Right atrium auricular region (tissue), 2 donors: ENCODE measurements around the gene SLC37A4. TPM values are rescaled to one million over a fixed set of nuclear protein-coding genes. Genes with fewer than 3 reads are reported as not detected.
"Not testable (repeated sequence)": the region's sequence is repeated elsewhere in the genome, so short reads cannot be mapped to it uniquely, and the experiment has no call there.

Experiments used
- DNase-seq: peaks from one replicate; pipeline ENCODE4 v3.0.0-alpha.2; 2019; ENCODE audit warnings: low spot score
- H3K27ac ChIP-seq, 2 donors: fragments of 200-600 bp; sonication (generic); 1 replicate in 1 of 2; 2 replicates in 1 of 2; pipeline ENCODE4 v1.5.1; 2016 to 2019
- H3K27me3 ChIP-seq, 2 donors: fragments of 200-600 bp; sonication (generic); one replicate each; pipeline versions ENCODE4 v1.5.1 to v1.6.0; 2017 to 2019
- H3K36me3 ChIP-seq: fragments of 200-600 bp; sonication (generic); one replicate; pipeline ENCODE4 v1.5.1; 2016
- H3K4me1 ChIP-seq, 2 donors: fragments of 200-600 bp; sonication (generic); one replicate each; pipeline versions ENCODE4 v1.5.1 to v1.6.0; 2017 to 2019
- H3K4me3 ChIP-seq, 2 donors: fragments of 200-600 bp; sonication (generic); 1 replicate in 1 of 2; 2 replicates in 1 of 2; pipeline ENCODE4 v1.5.1; 2017 to 2019; ENCODE audit warnings: mild to moderate bottlenecking in 1 of 2, moderate library complexity in 1 of 2
- H3K9me3 ChIP-seq, 2 donors: fragments of 200-600 bp; sonication (generic); one replicate each; pipeline ENCODE4 v1.5.1; 2019
- total RNA-seq, 2 donors: library from RNA; depleted of rRNA; stranded (reverse); fragments of >200 nt; gene quantifications; one replicate each; pipeline ENCODE4 v1.1.0, GENCODE V29; 2016
- TF ChIP-seq, protein P1 (sequence below), 2 donors: fragments of 200-600 bp; sonication (generic); IDR thresholded peaks; one replicate each; pipeline ENCODE4 v1.5.1; 2019; ENCODE audit warnings: antibody characterized with exemption in 2 of 2

The SLC37A4 gene
- total RNA-seq, 2 donors from 2014 or later = 8.2 to 11.1 TPM

DNA sequence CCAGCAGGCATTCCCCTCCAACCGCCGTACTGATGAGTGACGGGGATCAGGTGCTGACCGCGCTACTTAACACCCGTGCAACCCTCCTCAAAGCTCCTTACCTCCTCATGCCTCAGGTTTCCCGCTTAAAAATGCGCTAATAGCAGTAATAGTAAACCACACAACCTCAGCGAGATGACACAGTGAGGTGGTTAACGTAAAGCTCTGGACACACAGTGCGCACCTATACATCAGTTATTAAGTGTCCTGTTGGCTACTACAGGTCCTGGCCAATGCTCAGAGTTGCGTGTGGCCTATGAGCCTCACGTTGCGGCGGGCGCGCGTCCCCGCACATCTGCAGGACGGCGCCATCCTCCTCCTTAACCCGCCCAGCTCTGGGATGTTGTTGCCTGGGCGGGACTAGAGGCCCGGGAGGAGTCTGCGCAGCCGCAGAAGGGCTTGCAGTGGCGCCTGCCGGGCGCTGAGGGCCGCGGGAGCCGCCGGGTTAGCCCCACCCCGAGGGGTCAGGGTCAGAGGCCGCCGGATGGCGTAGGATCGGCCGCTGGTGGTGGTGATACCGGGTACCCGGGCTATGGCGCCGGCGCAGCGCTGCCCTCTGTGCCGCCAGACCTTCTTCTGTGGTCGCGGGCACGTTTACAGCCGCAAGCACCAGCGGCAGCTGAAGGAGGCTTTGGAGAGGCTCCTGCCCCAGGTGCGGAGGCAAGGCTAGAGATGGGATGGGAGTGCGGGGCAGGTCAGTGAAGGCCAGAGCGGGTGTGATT, 32.9 kb downstream of the SLC37A4 start, which contains the start of gene CENATAC:
Gene CENATAC (plus strand): TSS at position 512 of the 761 bp plus-strand sequence. CDS start 60 bp downstream, at position 572.
- Histone ChIP-seq H3K27ac (peak within 1 kb of the TSS; percentile 76 to 85), H3K4me1 (peaks cover 0 to 24% of the 10 kb centered on the region in 2 donors), H3K27me3 (no peaks in the 10 kb centered on the region), H3K4me3 (peak within 1 kb of the TSS; percentile 70 to 81), H3K9me3 (no peaks in the 10 kb centered on the region), H3K36me3 (peaks cover 13% of the 10 kb centered on the region)
- DNase-seq = peak; percentile 91
- TF ChIP-seq, protein P1, sequence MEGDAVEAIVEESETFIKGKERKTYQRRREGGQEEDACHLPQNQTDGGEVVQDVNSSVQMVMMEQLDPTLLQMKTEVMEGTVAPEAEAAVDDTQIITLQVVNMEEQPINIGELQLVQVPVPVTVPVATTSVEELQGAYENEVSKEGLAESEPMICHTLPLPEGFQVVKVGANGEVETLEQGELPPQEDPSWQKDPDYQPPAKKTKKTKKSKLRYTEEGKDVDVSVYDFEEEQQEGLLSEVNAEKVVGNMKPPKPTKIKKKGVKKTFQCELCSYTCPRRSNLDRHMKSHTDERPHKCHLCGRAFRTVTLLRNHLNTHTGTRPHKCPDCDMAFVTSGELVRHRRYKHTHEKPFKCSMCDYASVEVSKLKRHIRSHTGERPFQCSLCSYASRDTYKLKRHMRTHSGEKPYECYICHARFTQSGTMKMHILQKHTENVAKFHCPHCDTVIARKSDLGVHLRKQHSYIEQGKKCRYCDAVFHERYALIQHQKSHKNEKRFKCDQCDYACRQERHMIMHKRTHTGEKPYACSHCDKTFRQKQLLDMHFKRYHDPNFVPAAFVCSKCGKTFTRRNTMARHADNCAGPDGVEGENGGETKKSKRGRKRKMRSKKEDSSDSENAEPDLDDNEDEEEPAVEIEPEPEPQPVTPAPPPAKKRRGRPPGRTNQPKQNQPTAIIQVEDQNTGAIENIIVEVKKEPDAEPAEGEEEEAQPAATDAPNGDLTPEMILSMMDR (IDR thresholded peaks at IDR 0.05) = no peak

DNA sequence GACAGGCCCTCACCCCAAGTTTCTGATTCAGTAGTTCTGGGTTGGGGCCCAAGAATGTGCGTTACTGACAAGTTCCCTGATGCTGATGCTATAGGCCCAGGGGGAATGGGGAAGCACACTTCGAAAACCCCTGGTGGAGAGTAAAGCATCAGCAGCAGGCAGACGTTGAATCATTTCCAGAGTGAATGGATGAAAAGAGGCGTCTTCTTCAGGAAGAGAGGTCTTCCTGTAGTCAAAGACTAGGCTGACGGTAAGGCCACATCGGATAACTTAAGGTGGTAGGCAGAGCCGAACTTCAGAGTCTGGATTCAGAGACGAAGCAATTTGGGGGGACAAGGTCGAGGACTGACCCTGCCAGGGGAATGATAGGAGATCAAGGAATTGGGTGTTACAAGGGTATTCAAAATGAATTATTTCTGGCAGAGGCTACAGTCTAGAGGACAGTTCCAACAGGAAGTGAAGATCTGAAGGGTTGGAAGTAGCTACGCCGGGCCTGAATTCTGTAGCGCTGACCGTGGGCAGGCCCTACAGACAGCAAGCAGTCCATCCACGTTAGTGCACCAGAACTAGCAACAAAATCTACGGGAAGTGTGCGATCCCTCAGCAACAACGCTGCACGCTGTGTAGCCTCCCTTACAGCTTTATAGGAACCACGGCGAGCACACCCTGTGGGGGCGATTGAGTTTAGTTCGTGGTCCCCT, 33.6 kb downstream of the SLC37A4 start:
- Histone ChIP-seq H3K36me3 (peaks cover 7% of the 10 kb centered on the region), H3K27me3 (no peaks in the 10 kb centered on the region), H3K4me3 (peak overlapping the region; percentile 70 to 81), H3K9me3 (no peaks in the 10 kb centered on the region), H3K27ac (peak overlapping the region; percentile 76 to 85), H3K4me1 (peaks cover 0 to 24% of the 10 kb centered on the region in 2 donors)
- TF ChIP-seq, protein P1 (IDR thresholded peaks at IDR 0.05) = no peak
- DNase-seq = no peak

DNA sequence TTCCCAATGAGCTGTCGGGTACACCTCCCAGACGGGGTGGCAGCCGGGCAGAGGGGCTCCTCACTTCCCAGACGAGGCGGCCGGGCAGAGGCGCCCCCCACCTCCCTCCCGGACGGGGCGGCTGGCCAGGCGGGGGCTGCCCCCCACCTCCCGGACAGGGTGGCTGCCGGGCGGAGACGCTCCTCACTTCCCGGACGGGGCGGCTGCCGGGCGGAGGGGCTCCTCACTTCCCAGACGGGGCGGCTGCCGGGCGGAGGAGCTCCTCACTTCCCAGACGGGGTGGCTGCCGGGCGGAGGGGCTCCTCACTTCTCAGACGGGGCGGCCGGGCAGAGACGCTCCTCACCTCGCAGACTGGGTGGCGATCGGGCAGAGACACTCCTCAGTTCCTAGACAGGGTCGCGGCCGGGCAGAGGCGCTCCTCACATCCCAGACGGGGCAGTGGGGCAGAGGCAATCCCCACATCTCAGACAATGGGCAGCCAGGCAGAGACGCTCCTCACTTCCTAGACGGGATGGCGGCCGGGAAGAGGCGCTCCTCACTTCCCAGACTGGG, 39.1 kb downstream of the SLC37A4 start:
- not testable (repeated sequence) for DNase-seq, H3K27ac ChIP-seq, H3K36me3 ChIP-seq, H3K4me3 ChIP-seq, H3K27me3 ChIP-seq, H3K4me1 ChIP-seq, H3K9me3 ChIP-seq

DNA sequence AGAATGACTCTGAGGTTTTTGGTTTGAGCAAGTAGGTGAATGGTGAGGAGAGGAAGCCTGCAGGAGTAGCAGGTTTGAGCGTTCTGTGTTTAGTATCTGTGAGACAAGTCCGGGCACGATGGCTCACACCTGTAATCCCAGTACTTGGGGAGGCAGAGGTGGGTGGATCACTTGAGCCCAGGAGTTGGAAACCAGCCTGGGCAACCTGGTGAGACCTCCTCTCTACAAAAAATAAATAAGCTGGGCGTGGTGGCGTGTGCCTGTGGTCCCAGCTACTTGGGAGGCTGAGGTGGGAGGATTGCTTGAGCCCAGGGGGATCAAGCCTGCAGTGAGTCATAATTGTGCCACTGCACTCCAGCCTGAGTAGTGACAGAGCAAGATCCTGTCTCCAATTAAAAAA, 42.4 kb downstream of the SLC37A4 start:
- Histone ChIP-seq H3K36me3 (no peaks in the 10 kb centered on the region), H3K27me3 (no peaks in the 10 kb centered on the region), H3K9me3 (no peaks in the 10 kb centered on the region), H3K4me1 (no peaks in the 10 kb centered on the region), H3K27ac (no peak overlapping the region), H3K4me3 (no peak overlapping the region)
- TF ChIP-seq, protein P1 (IDR thresholded peaks at IDR 0.05) = no peak
- DNase-seq = no peak

DNA sequence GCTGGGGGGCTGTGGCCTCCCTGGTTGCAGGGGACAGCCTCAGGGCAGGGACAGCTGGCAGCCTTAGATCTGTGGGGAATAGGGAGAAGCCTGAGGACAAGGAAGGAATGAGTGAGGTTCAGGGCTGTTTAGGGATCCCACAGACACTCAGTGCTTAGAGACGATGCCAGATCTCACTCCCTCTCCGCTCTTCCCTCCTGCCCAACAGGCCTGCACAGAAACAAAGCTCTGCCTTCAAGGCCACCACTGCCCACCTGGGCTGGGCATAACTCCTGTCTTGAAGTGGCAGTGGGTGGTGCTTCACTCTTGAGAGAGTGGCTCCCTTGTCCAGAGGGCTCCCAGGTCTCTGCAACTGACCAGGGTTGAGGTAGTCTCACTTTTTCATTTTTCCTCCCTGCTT, 45.9 kb downstream of the SLC37A4 start:
- Histone ChIP-seq H3K27ac (no peak overlapping the region), H3K36me3 (no peaks in the 10 kb centered on the region), H3K9me3 (no peaks in the 10 kb centered on the region), H3K4me3 (no peak overlapping the region), H3K4me1 (peaks cover 0 to 9% of the 10 kb centered on the region in 2 donors), H3K27me3 (no peaks in the 10 kb centered on the region)
- no peak for DNase-seq
- TF ChIP-seq, protein P1 (IDR thresholded peaks at IDR 0.05) = no peak

DNA sequence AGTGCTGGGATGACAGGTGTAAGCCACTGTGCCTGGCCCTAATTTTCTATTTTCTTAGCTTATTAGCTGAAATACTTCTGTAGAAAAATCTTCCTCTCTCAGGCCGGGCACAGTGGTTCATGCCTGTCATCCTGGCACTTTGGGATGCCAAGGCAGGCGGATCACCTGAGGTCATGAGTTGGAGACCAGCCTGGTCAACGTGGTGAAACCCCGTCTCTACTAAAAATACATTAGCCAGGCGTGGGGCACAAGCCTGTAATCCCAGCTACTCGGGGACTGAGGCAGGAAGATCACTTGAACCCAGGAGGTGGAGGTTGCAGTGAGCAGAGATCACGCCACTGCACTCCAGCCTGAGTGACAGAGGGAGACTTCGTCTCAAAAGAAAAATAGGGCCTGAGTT, 46.3 kb downstream of the SLC37A4 start:
- H3K4me1 ChIP-seq, H3K27ac ChIP-seq, H3K27me3 ChIP-seq, H3K4me3 ChIP-seq, H3K9me3 ChIP-seq, DNase-seq, H3K36me3 ChIP-seq: not testable (repeated sequence)
